CD14-positive monocyte (primary cell): Measurements from ENCODE around the gene FGFR2. TPM values are rescaled to one million over a fixed set of nuclear protein-coding genes. Genes with fewer than 3 reads are reported as not detected.

ENCODE experiments used
- DNase-seq, 3 donors: peaks; one replicate each; pipeline ENCODE4 v3.0.0-alpha.2; 2011 to 2022
- H2AFZ ChIP-seq: 2 replicates; pipeline ENCODE4 v1.6.0; 2012; ENCODE audit warnings: mild to moderate bottlenecking, low read depth, low read length, inconsistent platforms; ENCODE audit not compliant: insufficient read depth, poor library complexity, severe bottlenecking
- H3K27ac ChIP-seq, 2 donors: 1 replicate in 1 of 2; 2 replicates in 1 of 2; pipeline ENCODE4 v1.5.1; 2012 to 2013; ENCODE audit warnings: low read length in 2 of 2, control low read depth in 1 of 2, inconsistent platforms in 1 of 2, low read depth in 1 of 2, mild to moderate bottlenecking in 1 of 2
- H3K27me3 ChIP-seq, 2 donors: one replicate each; pipeline versions ENCODE4 v1.6.0 to v1.6.1; 2011 to 2013; ENCODE audit warnings: low read length in 2 of 2; ENCODE audit not compliant: control insufficient read depth in 2 of 2, insufficient read depth in 2 of 2
- H3K36me3 ChIP-seq, 2 donors: replicated peaks in 1 of 2; 1 replicate in 1 of 2; 2 replicates in 1 of 2; pipeline versions ENCODE4 v1.5.1 to v1.6.1; 2012 to 2013; ENCODE audit warnings: low read length in 2 of 2, control low read depth in 1 of 2, inconsistent platforms in 1 of 2, mild to moderate bottlenecking in 1 of 2; ENCODE audit not compliant: insufficient read depth in 2 of 2, control insufficient read depth in 1 of 2
- H3K4me1 ChIP-seq, 2 donors: 1 replicate in 1 of 2; 2 replicates in 1 of 2; pipeline versions ENCODE4 v1.5.1 to v1.6.1; 2012 to 2013; ENCODE audit warnings: low read length in 2 of 2, control low read depth in 1 of 2, inconsistent platforms in 1 of 2, mild to moderate bottlenecking in 1 of 2, moderate library complexity in 1 of 2; ENCODE audit not compliant: insufficient read depth in 2 of 2, control insufficient read depth in 1 of 2
- H3K4me2 ChIP-seq: replicated peaks from 2 replicates; pipeline ENCODE3; 2012; ENCODE audit warnings: low read length, moderate library complexity, mild to moderate bottlenecking; ENCODE audit not compliant: poor library complexity, severe bottlenecking; ENCODE audit errors: extremely low read depth
- H3K4me3 ChIP-seq, 3 experiments: fragments of 200-600 bp in 1 of 3; sonication (generic) in 1 of 3; replicated peaks in 1 of 3; 1 replicate in 2 of 3; 2 replicates in 1 of 3; pipeline ENCODE4 v1.5.1; 2011 to 2013; ENCODE audit warnings: low read length in 3 of 3, mild to moderate bottlenecking in 3 of 3, control low read depth in 2 of 3, low read depth in 2 of 3, inconsistent platforms in 1 of 3, moderate library complexity in 1 of 3
- H3K79me2 ChIP-seq: 2 replicates; pipeline ENCODE4 v1.6.0; 2012; ENCODE audit warnings: mild to moderate bottlenecking, control low read depth, inconsistent platforms, low read length, moderate library complexity; ENCODE audit not compliant: insufficient read depth
- H3K9ac ChIP-seq: 2 replicates; pipeline ENCODE4 v1.6.0; 2017; ENCODE audit warnings: low read length, mild to moderate bottlenecking; ENCODE audit not compliant: insufficient read depth, poor library complexity, severe bottlenecking
- H3K9me3 ChIP-seq, 2 donors: replicated peaks in 1 of 2; 1 replicate in 1 of 2; 2 replicates in 1 of 2; pipeline versions ENCODE4 v1.5.1 to v1.6.1; 2012 to 2013; ENCODE audit warnings: low read length in 2 of 2, control low read depth in 1 of 2; ENCODE audit not compliant: control insufficient read depth in 1 of 2, insufficient read depth in 1 of 2
- H4K20me1 ChIP-seq: 2 replicates; pipeline ENCODE4 v1.6.0; 2012; ENCODE audit warnings: mild to moderate bottlenecking, low read length, control low read depth, moderate library complexity; ENCODE audit not compliant: insufficient read depth
- H3K27ac Mint-ChIP-seq, 7 donors: one replicate each; pipeline ENCODE4 v1.8.0; 2020; ENCODE audit warnings: mild to moderate bottlenecking in 7 of 7, mixed read lengths in 7 of 7, moderate library complexity in 6 of 7, inconsistent platforms in 2 of 7
- H3K27me3 Mint-ChIP-seq, 3 donors: one replicate each; pipeline ENCODE4 v1.8.0; 2021 to 2022; ENCODE audit warnings: low read depth in 3 of 3, mild to moderate bottlenecking in 3 of 3, mixed read lengths in 3 of 3, moderate library complexity in 3 of 3, inconsistent platforms in 1 of 3
- H3K36me3 Mint-ChIP-seq, 2 donors: one replicate each; pipeline ENCODE4 v1.8.0; 2020; ENCODE audit warnings: mixed read lengths in 2 of 2, inconsistent platforms in 1 of 2, mild to moderate bottlenecking in 1 of 2
- H3K4me1 Mint-ChIP-seq: one replicate; pipeline ENCODE4 v1.8.0; 2020; ENCODE audit warnings: mild to moderate bottlenecking, mixed read lengths
- H3K4me3 Mint-ChIP-seq, 2 donors: one replicate each; pipeline ENCODE4 v1.8.0; 2020; ENCODE audit warnings: mild to moderate bottlenecking in 2 of 2, mixed read lengths in 2 of 2, moderate library complexity in 1 of 2
- H3K9me3 Mint-ChIP-seq, 7 donors: one replicate each; pipeline ENCODE4 v1.8.0; 2020 to 2022; ENCODE audit warnings: mixed read lengths in 7 of 7, mild to moderate bottlenecking in 6 of 7, moderate library complexity in 6 of 7, inconsistent platforms in 2 of 7
- CTCF ChIP-seq: fragments of 200-600 bp; IDR thresholded peaks from one replicate; pipeline ENCODE4 v1.8.0; 2022; ENCODE audit warnings: antibody characterized with exemption, mild to moderate bottlenecking
- WGBS: methylation state at CpG from one replicate; pipeline ENCODE4 v1.1.5; 2013; ENCODE audit warnings: missing lambda C conversion rate; ENCODE audit not compliant: insufficient coverage; 5-methylcytosine and 5-hydroxymethylcytosine counted together
- intact Hi-C, 2 donors: fragments of 100-400 bp; cut with micrococcal nuclease; formaldehyde crosslinking; loops; one replicate each; pipeline versions ENCODE4 v1.15.0 to v1.15.1; 2023
- polyA plus RNA-seq, 3 donors: library from polyadenylated mRNA; depleted of rRNA in 1 of 3; unstranded in 2 of 3; stranded (reverse) in 1 of 3; fragments of 300-500 nt in 2 of 3; fragments of >200 nt in 1 of 3; fragmentation: Illumina TruSeq in 2 of 3; gene quantifications; 1 replicate in 2 of 3; 2 replicates in 1 of 3; pipeline ENCODE4 v1.2.3, GENCODE V29; 2012 to 2021

The FGFR2 gene
- polyA plus RNA-seq, 3 donors: not detected

- peaks cover 0 to 4% of the 10 kb centered on the region in 2 donors for H3K4me1 ChIP-seq
- TF ChIP-seq CTCF: no peak
- no peaks in the 10 kb centered on the region for H3K79me2 ChIP-seq
- H3K4me1 Mint-ChIP-seq: peaks cover 6% of the 10 kb centered on the region
- no peaks in the 10 kb centered on the region for H3K36me3 Mint-ChIP-seq
- no peak overlapping the region for H3K4me2 ChIP-seq
- no peak overlapping the region for H3K27ac Mint-ChIP-seq
- H3K4me3 ChIP-seq: no peak overlapping the region
- peaks cover 0 to 3% (median 3%) of the 10 kb centered on the region in 3 donors for H3K27me3 Mint-ChIP-seq
- H3K27ac ChIP-seq: no peak overlapping the region
- no peak overlapping the region for H2AFZ ChIP-seq
- DNase-seq: no peak
- no peaks in the 10 kb centered on the region for H4K20me1 ChIP-seq
- H3K9ac ChIP-seq: no peak overlapping the region
- intact Hi-C loops: no loop called here
- no peak overlapping the region for H3K4me3 Mint-ChIP-seq
- H3K27me3 ChIP-seq: no peaks in the 10 kb centered on the region
- H3K36me3 ChIP-seq: no peaks in the 10 kb centered on the region
- H3K9me3 ChIP-seq: no peaks in the 10 kb centered on the region
- 96% methylated on average over 5 of the region's 6 CpGs for WGBS
- peaks cover 0 to 2% (median 0%) of the 10 kb centered on the region in 7 donors for H3K9me3 Mint-ChIP-seq
Measured at GRCh38 chr10:121527690-121528089, 70.6 kb downstream of the FGFR2 start.

DNA sequence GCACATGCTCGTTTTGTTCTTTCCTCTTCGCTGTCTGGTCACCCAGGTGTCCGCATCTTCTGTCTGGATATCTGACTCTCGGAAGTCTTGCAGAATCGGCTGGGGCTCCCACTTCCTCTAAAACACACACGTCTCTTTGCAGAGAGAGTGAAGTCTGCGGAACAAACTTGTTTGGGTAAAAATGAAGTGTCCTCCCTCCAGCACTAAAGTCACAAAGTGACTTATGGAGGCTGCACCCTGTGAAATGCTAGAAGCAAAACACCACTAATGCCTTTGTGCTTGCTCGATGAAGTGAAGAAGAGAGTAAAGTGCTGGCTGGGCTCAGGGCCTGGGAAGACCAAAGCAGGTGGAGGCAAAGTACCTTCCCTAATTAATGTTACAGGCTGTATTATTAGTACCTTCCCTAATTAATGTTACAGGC lies 71.4 kb downstream of the FGFR2 start:
- no peak for TF ChIP-seq CTCF
- Mint-ChIP-seq H3K27me3 (peaks cover 0 to 5% (median 3%) of the 10 kb centered on the region in 3 donors), H3K36me3 (no peaks in the 10 kb centered on the region), H3K4me1 (peaks cover 6% of the 10 kb centered on the region), H3K27ac (peak overlapping the region in 1 of 7 donors; percentile 6), H3K9me3 (peaks cover 0 to 3% (median 0%) of the 10 kb centered on the region in 7 donors), H3K4me3 (peak overlapping the region in 1 of 2 donors; percentile 5)
- no peaks in the 10 kb centered on the region for H3K36me3 ChIP-seq
- H4K20me1 ChIP-seq: no peaks in the 10 kb centered on the region
- no peak overlapping the region for H3K27ac ChIP-seq
- H2AFZ ChIP-seq: no peak overlapping the region
- no peak overlapping the region for H3K4me2 ChIP-seq
- H3K9ac ChIP-seq: no peak overlapping the region
- DNase-seq: no peak
- 25% methylated on average over 4 of the region's 8 CpGs for WGBS
- no peaks in the 10 kb centered on the region for H3K27me3 ChIP-seq
- intact Hi-C loops: no loop called here
- H3K4me1 ChIP-seq: peaks cover 0 to 4% of the 10 kb centered on the region in 2 donors
- H3K79me2 ChIP-seq: no peaks in the 10 kb centered on the region
- H3K9me3 ChIP-seq: no peaks in the 10 kb centered on the region
- no peak overlapping the region for H3K4me3 ChIP-seq
